H1 (cell line): ENCODE results near the gene MAS1. TPM values are rescaled to one million over a fixed set of nuclear protein-coding genes. Genes with fewer than 3 reads are reported as not detected.

Source experiments
- CTCF ChIA-PET: fragments of 300-600 bp; sonication (Branson Sonifier 250); formaldehyde crosslinking; loops from one replicate; lab custom pipeline; 2021; ENCODE audit not compliant: partially characterized antibody; lab: Charles Lee
- POLR2A ChIA-PET: fragments of 300-600 bp; sonication (Branson Sonifier 250); formaldehyde crosslinking; loops from one replicate; lab custom pipeline; 2021; ENCODE audit warnings: inconsistent platforms; ENCODE audit not compliant: partially characterized antibody; lab: Charles Lee
- DNase-seq, 2 experiments: peaks; one replicate each; pipeline versions ENCODE4 v3.0.0 to v3.0.0-alpha.2; 2010 to 2022; ENCODE audit warnings: low spot score in 2 of 2, low read depth in 1 of 2, mixed read lengths in 1 of 2
- FAIRE-seq: peaks from 2 replicates; lab custom pipeline; 2011; peaks lifted over from hg19 to GRCh38; lab: Jason Lieb, UNC
- H2AFZ ChIP-seq: 2 replicates; pipeline ENCODE4 v1.8.1; 2012; ENCODE audit warnings: low read length, inconsistent platforms
- H2AK5ac ChIP-seq: 2 replicates; pipeline ENCODE4 v1.6.1; 2013; ENCODE audit warnings: low read depth, low read length
- H2BK120ac ChIP-seq: replicated peaks from 2 replicates; pipeline ENCODE3; 2013; ENCODE audit warnings: low read depth, low read length, inconsistent platforms
- H2BK12ac ChIP-seq: 2 replicates; pipeline ENCODE4 v1.6.1; 2013; ENCODE audit warnings: low read depth, low read length
- H2BK15ac ChIP-seq: 2 replicates; pipeline ENCODE4 v1.6.1; 2013; ENCODE audit warnings: low read length
- H2BK20ac ChIP-seq: 2 replicates; pipeline ENCODE4 v1.6.1; 2013; ENCODE audit warnings: low read length
- H2BK5ac ChIP-seq: 2 replicates; pipeline ENCODE4 v1.6.1; 2013; ENCODE audit warnings: low read depth, low read length
- H3K14ac ChIP-seq: 2 replicates; pipeline ENCODE4 v1.6.1; 2013; ENCODE audit warnings: inconsistent platforms; ENCODE audit not compliant: insufficient read length
- H3K18ac ChIP-seq: 2 replicates; pipeline ENCODE4 v1.6.1; 2013; ENCODE audit warnings: low read length; ENCODE audit errors: extremely low read depth
- H3K23ac ChIP-seq: 2 replicates; pipeline ENCODE4 v1.6.1; 2013; ENCODE audit warnings: inconsistent platforms; ENCODE audit not compliant: insufficient read length
- H3K23me2 ChIP-seq: 2 replicates; pipeline ENCODE4 v1.6.1; 2013; ENCODE audit warnings: low read depth, low read length
- H3K27ac ChIP-seq: 2 replicates; pipeline ENCODE4 v1.6.1; 2011; ENCODE audit warnings: low read depth, low read length, inconsistent platforms
- H3K27me3 ChIP-seq, 4 experiments: replicated peaks in 1 of 4; 1 replicate in 1 of 4; 2 replicates in 3 of 4; pipeline versions ENCODE4 v1.6.1 to v1.8.1; 2011 to 2013; ENCODE audit warnings: low read length in 3 of 4, mild to moderate bottlenecking in 3 of 4, inconsistent platforms in 2 of 4, mixed read lengths in 2 of 4, moderate library complexity in 1 of 4; ENCODE audit not compliant: control insufficient read depth in 3 of 4, insufficient read depth in 3 of 4; ENCODE audit errors: extremely low read depth in 1 of 4
- H3K36me3 ChIP-seq, 4 experiments: 2 replicates each; pipeline versions ENCODE4 v1.6.1 to v1.8.1; 2011 to 2013; ENCODE audit warnings: mild to moderate bottlenecking in 4 of 4, low read length in 3 of 4, moderate library complexity in 2 of 4, control low read depth in 1 of 4, inconsistent platforms in 1 of 4; ENCODE audit not compliant: insufficient read depth in 4 of 4, control insufficient read depth in 2 of 4
- H3K4ac ChIP-seq: replicated peaks from 2 replicates; pipeline ENCODE3; 2013; ENCODE audit warnings: low read length, low read depth, mixed read lengths, inconsistent platforms; ENCODE audit not compliant: insufficient read length
- H3K4me1 ChIP-seq, 4 experiments: replicated peaks in 1 of 4; 1 replicate in 1 of 4; 2 replicates in 3 of 4; pipeline versions ENCODE4 v1.6.1 to v1.8.1; 2011 to 2013; ENCODE audit warnings: low read length in 3 of 4, inconsistent platforms in 2 of 4, mixed read lengths in 1 of 4; ENCODE audit not compliant: insufficient read depth in 4 of 4, control insufficient read depth in 3 of 4
- H3K4me2 ChIP-seq, 2 experiments: 2 replicates each; pipeline versions ENCODE4 v1.6.1 to v1.8.1; 2011 to 2013; ENCODE audit warnings: low read depth in 2 of 2, low read length in 2 of 2, control low read depth in 1 of 2, inconsistent platforms in 1 of 2, mild to moderate bottlenecking in 1 of 2; ENCODE audit not compliant: insufficient read depth in 1 of 2
- H3K4me3 ChIP-seq, 4 experiments: fragments of 200-600, 300-600 bp in 1 of 4; sonication (generic), shearing (Covaris generic), sonication (Bioruptor Twin) in 1 of 4; 2 replicates each; pipeline versions ENCODE4 v1.5.1 to v1.8.1; 2011 to 2016; ENCODE audit warnings: low read length in 4 of 4, low read depth in 3 of 4, control low read depth in 2 of 4, inconsistent platforms in 2 of 4, mild to moderate bottlenecking in 2 of 4, mixed read lengths in 1 of 4, moderate library complexity in 1 of 4; ENCODE audit not compliant: insufficient read depth in 2 of 4; ENCODE audit errors: extremely low read depth in 1 of 4
- H3K56ac ChIP-seq: replicated peaks from 2 replicates; pipeline ENCODE3; 2013; ENCODE audit warnings: low read depth, mild to moderate bottlenecking, mixed read lengths, low read length, inconsistent platforms; ENCODE audit not compliant: insufficient read length
- H3K79me1 ChIP-seq: 2 replicates; pipeline ENCODE4 v1.6.1; 2013; ENCODE audit warnings: low read depth, low read length, control low read depth
- H3K79me2 ChIP-seq, 2 experiments: 2 replicates each; pipeline versions ENCODE4 v1.6.1 to v1.8.1; 2012 to 2013; ENCODE audit warnings: low read length in 2 of 2, mild to moderate bottlenecking in 2 of 2, inconsistent platforms in 1 of 2; ENCODE audit not compliant: insufficient read depth in 2 of 2, control insufficient read depth in 1 of 2
- H3K9ac ChIP-seq, 4 experiments: replicated peaks in 1 of 4; 1 replicate in 1 of 4; 2 replicates in 3 of 4; pipeline versions ENCODE4 v1.6.1 to v1.8.1; 2011 to 2013; ENCODE audit warnings: low read depth in 3 of 4, low read length in 3 of 4, control low read depth in 2 of 4, mild to moderate bottlenecking in 2 of 4, moderate library complexity in 2 of 4, inconsistent platforms in 1 of 4; ENCODE audit errors: extremely low read depth in 1 of 4
- H3K9me3 ChIP-seq, 2 experiments: 2 replicates each; pipeline versions ENCODE4 v1.6.1 to v1.8.1; 2012 to 2013; ENCODE audit warnings: mild to moderate bottlenecking in 2 of 2, moderate library complexity in 2 of 2, control low read depth in 1 of 2, inconsistent platforms in 1 of 2, low read depth in 1 of 2, low read length in 1 of 2, mixed read lengths in 1 of 2; ENCODE audit not compliant: insufficient read depth in 2 of 2
- H4K20me1 ChIP-seq, 2 experiments: replicated peaks in 1 of 2; 2 replicates each; pipeline versions ENCODE3 to v1.8.1; 2011 to 2013; ENCODE audit warnings: inconsistent platforms in 2 of 2, low read length in 2 of 2, mild to moderate bottlenecking in 1 of 2; ENCODE audit not compliant: insufficient read depth in 2 of 2, control insufficient read depth in 1 of 2
- H4K5ac ChIP-seq: 2 replicates; pipeline ENCODE4 v1.6.1; 2013; ENCODE audit warnings: low read length, low read depth, mixed read lengths, inconsistent platforms; ENCODE audit not compliant: insufficient read length
- H4K8ac ChIP-seq: 2 replicates; pipeline ENCODE4 v1.8.0; 2013; ENCODE audit warnings: mild to moderate bottlenecking, moderate library complexity, low read length, inconsistent platforms; ENCODE audit not compliant: insufficient read depth; ENCODE audit errors: extremely low read depth
- H4K91ac ChIP-seq: replicated peaks from 2 replicates; pipeline ENCODE3; 2013; ENCODE audit warnings: low read length, mixed read lengths, inconsistent platforms; ENCODE audit not compliant: insufficient read length
- ASH2L ChIP-seq: fragments of 200-600, 300-600 bp; sonication (generic); IDR thresholded peaks from one replicate; pipeline ENCODE4 v1.7.1; 2017; ENCODE audit warnings: low read length
- BRCA1 ChIP-seq: IDR thresholded peaks from 2 replicates; pipeline ENCODE4 v1.6.1; 2012; ENCODE audit warnings: low read depth, low read length, improper control_type of control experiment
- CHD2 ChIP-seq: IDR thresholded peaks from 2 replicates; pipeline ENCODE4 v1.6.1; 2012; ENCODE audit warnings: low read length, improper control_type of control experiment
- EP300 ChIP-seq, 2 experiments: IDR thresholded peaks; 1 replicate in 1 of 2; 2 replicates in 1 of 2; pipeline ENCODE4 v1.6.1; 2011 to 2012; ENCODE audit warnings: low read depth in 2 of 2, low read length in 2 of 2, mild to moderate bottlenecking in 2 of 2, borderline replicate concordance in 1 of 2, inconsistent platforms in 1 of 2, moderate library complexity in 1 of 2
- FOSL1 ChIP-seq: IDR thresholded peaks from 2 replicates; pipeline ENCODE4 v1.6.1; 2011; ENCODE audit warnings: mild to moderate bottlenecking, low read depth, low read length, moderate library complexity; ENCODE audit not compliant: insufficient read depth
- GTF2F1 ChIP-seq: IDR thresholded peaks from 2 replicates; pipeline ENCODE4 v1.6.1; 2012; ENCODE audit warnings: low read depth, low read length, improper control_type of control experiment, borderline replicate concordance
- JUND ChIP-seq: IDR thresholded peaks from 2 replicates; pipeline ENCODE4 v1.6.1; 2011; ENCODE audit warnings: mild to moderate bottlenecking, improper control_type of control experiment, low read length
- MAFK ChIP-seq: IDR thresholded peaks from 2 replicates; pipeline ENCODE4 v1.6.1; 2012; ENCODE audit warnings: low read depth, mild to moderate bottlenecking, improper control_type of control experiment, low read length
- NRF1 ChIP-seq: IDR thresholded peaks from 2 replicates; pipeline ENCODE4 v1.6.1; 2011; ENCODE audit warnings: mild to moderate bottlenecking, low read depth, low read length, improper control_type of control experiment
- PHF8 ChIP-seq: fragments of 200-600 bp; sonication (generic); conservative IDR thresholded peaks from 2 replicates; pipeline ENCODE4 v1.7.1; 2012; ENCODE audit warnings: low read depth, mild to moderate bottlenecking, inconsistent platforms, low read length, moderate library complexity
- POLR2AphosphoS5 ChIP-seq: IDR thresholded peaks from 2 replicates; pipeline ENCODE4 v1.6.1; 2011; ENCODE audit warnings: low read depth, low read length
- RFX5 ChIP-seq: IDR thresholded peaks from 2 replicates; pipeline ENCODE4 v1.6.1; 2011; ENCODE audit warnings: low read depth, low read length, improper control_type of control experiment, borderline replicate concordance
- RXRA ChIP-seq: IDR thresholded peaks from 2 replicates; pipeline ENCODE4 v1.6.1; 2011; ENCODE audit warnings: low read depth, mild to moderate bottlenecking, low read length, moderate library complexity; ENCODE audit not compliant: insufficient read depth
- SIN3A ChIP-seq, 2 experiments: IDR thresholded peaks in 1 of 2; conservative IDR thresholded peaks in 1 of 2; 2 replicates each; pipeline ENCODE4 v1.6.1; 2011 to 2012; ENCODE audit warnings: low read length in 2 of 2, improper control_type of control experiment in 1 of 2, low read depth in 1 of 2, mild to moderate bottlenecking in 1 of 2
- TEAD4 ChIP-seq: IDR thresholded peaks from 2 replicates; pipeline ENCODE4 v1.6.1; 2012; ENCODE audit warnings: low read depth, low read length, inconsistent platforms, mixed read lengths
- WGBS, 2 experiments: shearing (Covaris generic) in 1 of 2; methylation state at CpG; one replicate each; pipeline versions ENCODE4 v1.1.6 to v1.1.7; 2013 to 2015; ENCODE audit warnings: low lambda C conversion rate in 2 of 2, mixed read lengths in 2 of 2, inconsistent platforms in 1 of 2, low coverage in 1 of 2, missing lambda C conversion rate in 1 of 2; ENCODE audit not compliant: insufficient replicate concordance in 2 of 2, insufficient coverage in 1 of 2, insufficient read length in 1 of 2; ENCODE audit errors: extremely low coverage in 1 of 2, missing lambda C conversion rate in 1 of 2; 5-methylcytosine and 5-hydroxymethylcytosine counted together
- polyA plus RNA-seq, 7 experiments: library from polyadenylated mRNA; depleted of rRNA in 3 of 7; stranded (reverse) in 5 of 7; unstranded in 2 of 7; fragments of >200 nt in 5 of 7; fragments of 200-250 nt in 2 of 7; gene quantifications; 1 replicate in 5 of 7; 2 replicates in 1 of 7; 4 replicates in 1 of 7; pipeline versions ENCODE4 v1.2.1 to v1.2.3, GENCODE V29; 2011 to 2013; ENCODE audit warnings: missing spikeins in 2 of 7, mixed read lengths in 2 of 7
- total RNA-seq: library from RNA; stranded (reverse); fragmentation: NEBNext Ultra II Directional; extraction: Animal tissue kit (Norgen Biotek cat#: 25700); gene quantifications from 2 replicates; pipeline ENCODE4 v1.2.1, GENCODE V29; 2021

Gene MAS1
- total and polyA plus RNA-seq, 2 of the 8 experiments (the other 6 are each of a cell fraction or from before 2014, with no cell fraction given) = 0.02 TPM; not detected in 1

DNA sequence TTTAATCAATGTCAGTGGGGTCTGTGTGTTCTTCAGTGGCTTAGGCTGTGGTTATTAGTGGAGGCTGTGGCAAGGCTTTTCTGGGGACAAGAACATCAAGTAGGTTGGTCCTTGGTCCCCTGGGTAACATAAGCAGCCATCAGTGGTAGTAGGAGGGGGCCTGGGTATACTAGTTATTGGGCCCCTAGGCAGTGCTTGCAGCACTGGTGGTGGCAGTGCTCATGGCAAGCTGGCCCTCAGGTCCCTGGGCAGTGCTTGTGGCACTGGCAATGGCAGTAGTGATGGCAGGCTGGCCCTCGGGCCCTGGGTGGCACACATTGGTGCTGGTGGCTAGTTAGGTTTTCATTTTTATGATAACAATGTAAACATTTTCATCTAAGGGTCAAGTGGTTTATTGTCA, 32.5 kb upstream of the MAS1 start:
- ChIA-PET POLR2A (no interaction called here), CTCF (interaction anchor here (1.0 kb wide), 1 partner anchor 92 kb away, joined by 3 read pairs; no protein-coding TSS in a partner anchor)
- Histone ChIP-seq H3K56ac (no peak overlapping the region), H4K20me1 (no peaks in the 10 kb centered on the region), H3K23me2 (no peaks in the 10 kb centered on the region), H4K91ac (no peak overlapping the region), H2BK12ac (no peak overlapping the region), H3K27me3 (no peaks in the 10 kb centered on the region), H3K9ac (no peak overlapping the region), H2BK20ac (no peak overlapping the region), H2BK120ac (no peak overlapping the region), H3K36me3 (no peaks in the 10 kb centered on the region), H3K79me1 (no peaks in the 10 kb centered on the region), H2AFZ (no peak overlapping the region), H3K4me2 (no peak overlapping the region), H3K4me1 (no peaks in the 10 kb centered on the region), H2AK5ac (0 out of 2 replicates have a peak overlapping the region, but pooled peaks have one; percentile 13), H3K14ac (no peak overlapping the region), H3K79me2 (no peaks in the 10 kb centered on the region), H3K27ac (no peak overlapping the region), H2BK15ac (no peak overlapping the region), H3K4me3 (no peak overlapping the region), H4K5ac (no peak overlapping the region), H3K9me3 (no peaks in the 10 kb centered on the region), H2BK5ac (no peak overlapping the region), H3K4ac (no peak overlapping the region), H4K8ac (no peak overlapping the region), H3K18ac (no peak overlapping the region), H3K23ac (no peak overlapping the region)
- DNase-seq = no peak
- no peak for TF ChIP-seq GTF2F1
- no peak for TF ChIP-seq POLR2AphosphoS5
- TF ChIP-seq MAFK = no peak
- no peak for TF ChIP-seq RFX5
- no peak for TF ChIP-seq PHF8
- TF ChIP-seq FOSL1 = no peak
- no peak for TF ChIP-seq ASH2L
- TF ChIP-seq JUND = no peak
- no peak for TF ChIP-seq EP300 (IDR thresholded peaks at IDR 0.05; ENCODE audit: borderline replicate concordance in 1 of 2, low read depth in 2 of 2, low read length in 2 of 2)
- no peak for TF ChIP-seq SIN3A (conservative IDR thresholded peaks at IDR 0.05 in 1 of 2, IDR thresholded peaks at IDR 0.05 in 1 of 2; ENCODE audit: low read depth in 1 of 2, low read length in 2 of 2)
- TF ChIP-seq BRCA1 = no peak
- no peak for TF ChIP-seq CHD2
- no peak for TF ChIP-seq NRF1
- TF ChIP-seq TEAD4 = no peak
- no peak for TF ChIP-seq RXRA
- 92% methylated on average over 1 of the region's 1 CpG; no CpG with 5 or more reads in 1 of the 2 experiments for WGBS, 2 experiments
- FAIRE-seq = no peak
